NCI-H82 treated with DMSO at 0.1 percent for 48 hours (cell line): ENCODE data around the gene TANC1.
A peak's percentile ranks its signal among the peaks of the same experiment; 100 is the strongest.

Experiments used
- DNase-seq: peaks from one replicate; lab custom pipeline; 2025; ENCODE audit not compliant: unreplicated experiment; lab: John Stamatoyannopoulos, UW

The TANC1 gene

DNA sequence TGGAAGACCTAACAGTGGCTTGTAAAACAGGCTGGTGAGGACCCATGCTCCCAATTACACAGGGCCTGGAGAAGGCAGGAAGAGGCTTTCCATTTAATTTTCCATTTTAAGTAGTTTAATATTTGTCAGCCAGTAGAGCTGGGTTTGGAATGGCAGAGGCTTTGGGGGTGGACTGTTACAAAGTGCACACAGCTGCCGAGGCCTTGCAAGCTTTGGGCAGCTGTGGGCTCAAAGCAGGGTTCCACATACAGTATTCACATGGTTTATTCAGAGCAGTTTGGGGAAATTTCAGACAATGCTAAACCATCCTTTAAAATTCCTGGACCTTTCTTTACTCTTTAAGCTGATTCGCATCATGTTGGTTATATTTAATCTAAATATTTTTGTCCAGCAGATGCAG lies 185.5 kb downstream of the TANC1 start:
- no peak for DNase-seq

DNA sequence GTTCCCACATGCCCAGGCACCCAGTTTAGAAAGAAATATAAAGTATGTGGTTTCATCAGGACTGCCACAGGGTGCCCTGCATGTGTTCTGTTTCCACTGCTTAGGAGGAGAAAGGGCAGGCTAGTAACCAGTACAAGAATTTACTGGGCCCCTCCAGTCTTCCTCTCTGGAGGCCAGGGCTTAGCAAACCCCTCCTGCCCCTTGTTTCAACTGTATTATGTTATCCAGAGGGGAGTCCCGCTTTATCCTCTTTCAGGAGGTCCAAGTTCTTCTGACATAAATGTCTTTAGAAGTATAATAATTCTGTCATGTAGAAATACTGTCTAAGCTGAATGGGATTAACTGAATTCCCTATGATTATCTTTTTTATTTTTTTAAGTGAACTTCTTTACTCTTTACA lies 185.9 kb downstream of the TANC1 start:
- DNase-seq: no peak

DNA sequence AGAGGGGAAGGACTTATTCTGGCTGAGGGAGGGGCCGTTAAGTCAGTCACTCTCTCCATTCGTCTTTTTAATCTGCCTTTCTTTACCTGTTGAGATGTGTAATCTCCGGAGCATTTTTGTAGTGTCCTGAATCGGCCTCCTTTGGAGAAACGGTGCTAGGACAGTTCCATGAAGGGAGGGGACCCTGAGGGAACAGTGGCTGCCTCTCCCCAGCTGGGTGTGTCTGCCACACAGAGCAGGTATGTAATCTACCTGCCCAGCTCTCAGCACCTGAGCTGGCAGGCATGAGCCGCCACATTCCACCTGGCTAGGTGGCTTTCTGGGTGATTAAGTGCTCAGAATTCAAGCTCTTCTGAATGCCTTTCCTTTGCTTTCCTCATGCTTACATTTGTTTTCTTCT lies 186.9 kb downstream of the TANC1 start:
- no peak for DNase-seq

DNA sequence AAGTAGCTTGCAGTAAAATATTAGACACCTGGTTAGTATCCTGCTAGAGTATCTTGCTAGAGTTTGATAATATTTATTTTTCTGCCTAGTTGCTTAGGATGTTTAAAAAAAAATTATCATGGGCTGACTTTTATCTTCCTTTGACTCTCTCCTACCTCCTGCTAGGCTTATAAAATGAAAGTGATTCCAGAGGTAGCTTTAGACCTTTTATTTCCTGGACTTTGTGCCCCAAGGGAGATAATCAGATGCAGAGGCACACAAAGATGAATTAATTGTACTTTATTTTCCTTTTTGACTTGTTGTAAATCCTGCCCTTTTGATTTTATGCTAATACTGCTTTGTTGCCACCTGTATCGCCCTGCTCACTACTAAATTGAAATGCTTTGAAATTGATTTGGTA lies 187.4 kb downstream of the TANC1 start:
- no peak for DNase-seq

DNA sequence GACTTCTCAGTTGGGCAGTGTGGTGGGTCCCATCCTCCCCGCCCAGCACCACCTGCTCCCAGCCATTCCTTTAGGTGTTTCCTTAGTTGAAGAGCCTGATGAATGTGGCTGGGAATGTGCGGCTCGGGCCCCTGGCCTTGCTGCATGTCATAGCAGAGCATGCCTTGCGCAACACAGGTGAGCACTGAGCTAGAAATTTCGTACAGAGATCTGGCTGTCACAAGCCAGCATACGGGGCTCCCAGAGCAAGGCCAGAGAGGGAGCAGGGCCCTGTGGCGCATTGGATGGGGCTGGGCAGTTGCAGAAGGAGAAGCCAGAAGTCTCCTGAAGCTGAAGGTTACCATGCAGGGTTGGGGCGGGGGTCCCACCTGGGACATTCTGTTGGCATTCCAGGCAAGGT lies 188.4 kb downstream of the TANC1 start:
- no peak for DNase-seq

DNA sequence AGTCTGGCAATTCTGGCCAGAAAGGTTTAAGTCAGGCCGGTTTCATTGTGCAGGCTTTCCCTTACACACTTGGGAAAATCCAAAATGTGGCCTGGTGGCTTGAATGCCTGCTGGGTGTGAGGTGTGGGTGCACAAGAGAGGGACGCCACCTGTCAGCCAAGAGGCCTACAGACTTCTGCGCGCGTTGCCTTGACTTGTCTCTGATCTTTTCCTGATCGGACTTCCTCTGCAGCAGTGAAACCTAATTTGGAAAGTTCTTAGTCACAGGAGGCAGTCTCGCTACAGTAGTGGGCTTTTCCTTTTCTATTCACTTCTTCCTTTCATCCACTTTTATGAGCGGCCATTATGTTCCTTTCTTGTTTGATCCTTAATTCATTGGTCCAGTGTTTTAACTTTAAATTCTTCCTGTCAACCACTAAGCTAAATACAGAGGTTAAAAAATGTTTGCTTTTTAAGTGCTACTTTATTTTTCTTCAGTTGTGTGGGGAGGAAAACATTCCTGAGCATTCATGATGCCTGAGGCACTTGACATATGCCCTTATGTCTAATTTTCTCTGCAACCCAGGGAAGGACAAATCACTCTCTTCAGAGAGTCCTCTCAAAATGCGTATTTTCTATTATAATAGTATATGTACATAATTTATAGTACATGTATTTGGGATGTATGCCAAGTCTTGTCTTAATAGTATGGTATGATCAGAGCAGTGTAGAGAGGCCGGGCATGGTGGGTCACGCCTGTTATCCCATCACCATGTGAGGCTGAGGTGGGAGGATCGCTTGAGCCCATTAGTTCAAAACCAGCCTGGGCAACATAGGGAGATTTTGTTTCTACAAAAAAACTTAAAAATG lies 189.1 kb downstream of the TANC1 start:
- DNase-seq: no peak

DNA sequence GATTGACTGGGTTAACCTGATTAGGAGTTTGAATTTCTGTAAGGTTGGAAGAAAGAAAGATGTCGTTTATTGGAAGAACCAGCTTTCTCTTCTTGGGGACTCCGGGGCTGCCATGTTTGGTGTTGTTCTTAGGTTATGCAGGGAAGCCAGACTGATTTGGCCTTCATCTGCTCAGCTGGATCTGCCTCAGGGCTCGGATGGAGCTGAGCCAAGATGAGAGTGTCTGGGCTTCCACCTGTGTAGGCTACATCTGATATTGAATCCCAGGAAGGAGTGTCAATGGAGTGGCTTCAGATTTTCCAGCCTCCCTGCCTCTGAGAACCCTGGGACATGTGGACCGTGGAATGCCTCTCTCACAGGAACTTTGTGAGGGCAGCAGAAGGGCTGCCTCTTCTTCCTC lies 192.0 kb downstream of the TANC1 start:
- DNase-seq: no peak

DNA sequence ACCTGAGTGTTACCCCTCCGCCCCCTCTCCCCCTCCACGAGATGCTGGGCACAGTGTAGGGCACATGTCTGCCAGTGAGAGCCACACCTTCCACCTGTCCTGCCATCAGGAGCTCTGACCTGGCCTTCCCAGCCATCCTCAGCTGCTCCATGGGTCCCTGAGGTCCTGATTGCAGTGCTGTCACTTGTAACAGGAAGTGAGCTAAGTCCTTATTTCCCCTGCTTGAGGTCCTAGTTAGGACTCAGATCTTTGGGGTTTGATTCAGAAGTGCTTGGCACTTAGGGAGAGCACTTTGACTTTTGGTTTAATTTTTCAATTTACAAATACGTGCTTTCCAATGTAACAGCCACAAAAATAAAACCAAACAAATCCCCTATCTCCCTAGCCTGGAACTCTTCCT lies 192.5 kb downstream of the TANC1 start:
- no peak for DNase-seq

DNA sequence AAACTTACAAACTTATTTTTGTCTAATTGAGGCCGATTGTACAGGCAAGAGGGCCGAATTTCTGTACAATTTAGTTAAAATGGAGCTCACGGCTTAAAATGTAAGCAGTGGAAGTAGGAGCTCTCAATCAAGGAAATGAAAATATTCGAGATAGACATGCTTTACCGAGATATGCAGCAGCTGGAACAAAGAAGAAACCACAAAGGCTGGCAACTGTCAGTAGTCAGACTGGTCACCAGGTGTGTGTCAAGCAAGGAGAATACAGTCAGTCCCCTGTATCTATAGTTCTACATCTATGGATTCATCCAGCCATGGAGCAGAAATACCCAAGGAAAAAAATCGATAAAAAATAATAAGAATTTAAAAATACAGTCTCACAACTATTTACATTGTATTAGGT lies 195.5 kb downstream of the TANC1 start:
- DNase-seq: no peak

DNA sequence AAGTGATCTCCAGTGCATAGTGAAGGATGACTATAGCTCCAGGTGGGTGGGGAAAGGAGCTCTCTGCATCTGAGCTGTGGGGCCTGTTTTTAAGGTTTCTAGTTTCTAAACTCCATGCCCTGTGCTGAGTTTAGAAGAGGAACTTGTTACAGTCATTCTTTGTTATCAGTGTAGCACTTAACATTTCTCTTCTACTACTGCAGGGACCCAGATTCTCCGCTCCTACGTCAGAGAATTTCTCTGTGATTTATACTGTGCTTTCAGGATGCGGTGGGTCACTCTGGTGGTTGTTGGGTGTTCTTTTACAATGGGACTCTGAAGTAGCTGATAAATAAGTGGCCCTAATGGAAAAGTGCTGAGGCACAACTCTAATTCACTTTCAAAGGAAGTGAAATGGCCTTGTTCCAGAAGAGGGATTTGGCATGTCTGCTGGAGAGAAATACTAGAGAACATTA lies 196.0 kb downstream of the TANC1 start:
- DNase-seq: no peak

DNA sequence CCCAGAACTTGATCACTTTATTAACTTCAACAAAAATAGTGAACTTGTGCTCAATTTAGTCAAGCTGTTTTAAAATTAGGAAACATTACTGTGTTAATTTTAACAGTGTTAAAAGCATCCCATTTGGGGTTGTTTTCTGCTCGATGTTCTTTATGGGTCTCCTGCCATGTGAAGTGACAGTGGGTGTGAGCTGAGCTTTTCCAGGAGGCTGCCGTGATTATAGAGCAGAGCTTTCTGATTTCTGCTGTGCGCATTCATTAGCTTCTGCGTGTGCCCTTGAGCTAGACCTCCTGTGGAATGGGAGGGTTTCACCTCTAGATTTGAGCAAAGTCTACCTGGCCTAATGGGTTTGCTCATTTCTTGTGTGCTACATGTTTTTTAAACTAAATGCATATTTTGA lies 196.6 kb downstream of the TANC1 start:
- no peak for DNase-seq

DNA sequence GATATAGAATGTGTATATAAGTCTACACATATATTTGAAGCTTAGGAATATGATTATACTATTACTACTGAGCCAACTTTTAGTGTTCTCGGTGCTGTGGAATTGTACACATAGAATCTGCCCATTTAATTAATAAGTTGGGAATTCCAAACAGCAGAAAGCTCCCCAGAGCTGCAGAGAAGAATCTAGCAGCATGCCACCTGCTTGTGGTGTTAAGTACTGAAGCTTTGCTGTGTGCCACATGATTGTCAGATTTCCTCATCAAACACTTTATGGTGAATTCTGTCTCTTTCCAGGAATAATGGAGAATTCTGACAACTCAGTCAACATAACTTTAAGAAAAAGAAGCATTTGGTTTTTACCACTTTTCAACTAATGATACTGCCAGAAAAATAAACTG lies 200.3 kb downstream of the TANC1 start:
- no peak for DNase-seq

DNA sequence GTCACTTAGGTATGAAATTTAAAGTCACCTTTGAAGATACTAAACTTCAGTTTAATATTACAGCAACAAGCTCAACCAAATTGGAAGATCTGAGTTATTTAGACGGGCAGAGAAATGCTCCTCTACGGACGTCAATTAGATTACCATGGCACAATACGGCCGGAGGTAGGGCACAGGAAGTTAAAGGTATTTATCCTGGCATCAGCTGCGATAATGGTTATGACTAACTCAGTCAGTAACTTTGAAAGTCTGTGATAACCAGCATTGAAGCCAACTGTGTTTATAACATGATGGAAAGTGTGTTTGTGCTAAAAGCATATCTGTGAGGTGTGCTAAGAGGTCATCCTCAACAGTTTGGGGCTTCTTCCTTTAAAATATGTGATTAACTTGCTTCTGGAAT lies 200.7 kb downstream of the TANC1 start:
- DNase-seq: no peak

DNA sequence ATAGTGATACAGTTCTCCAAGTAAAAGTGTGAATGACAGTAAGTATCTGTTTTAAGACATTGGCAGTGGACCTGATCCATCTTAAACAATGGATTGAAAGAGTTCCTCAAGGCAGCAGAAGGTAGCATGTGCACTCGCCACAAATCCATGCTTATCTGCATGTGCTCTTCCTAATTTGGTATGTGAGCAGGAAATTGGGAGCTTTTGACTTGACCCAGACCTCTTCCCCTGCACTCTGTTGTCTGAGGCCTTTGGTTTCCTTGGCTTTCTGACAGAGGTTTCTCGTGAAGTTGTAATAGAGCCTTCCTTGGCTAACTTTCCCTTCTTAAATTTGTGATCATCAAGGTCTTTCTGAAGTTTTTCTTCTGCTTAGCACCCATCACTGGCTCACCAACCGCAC lies 204.0 kb downstream of the TANC1 start:
- no peak for DNase-seq

DNA sequence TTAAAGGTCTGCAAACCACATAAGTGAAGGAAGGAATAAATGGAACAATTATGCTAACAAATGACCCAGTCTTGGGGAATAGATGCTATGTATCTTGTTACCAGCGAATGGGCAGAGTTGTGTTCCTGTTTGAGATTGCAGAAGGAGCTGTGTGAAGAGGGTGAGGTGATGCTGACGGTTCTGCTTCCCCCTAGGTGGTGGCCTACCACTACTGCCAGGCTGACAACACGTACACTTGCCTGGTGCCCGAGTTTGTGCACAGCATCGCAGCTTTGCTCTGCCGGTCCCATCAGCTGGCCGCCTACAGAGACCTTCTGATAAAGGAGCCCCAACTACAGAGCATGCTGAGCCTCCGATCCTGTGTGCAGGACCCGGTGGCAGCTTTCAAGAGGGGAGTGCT lies 206.3 kb downstream of the TANC1 start:
- DNase-seq: no peak

DNA sequence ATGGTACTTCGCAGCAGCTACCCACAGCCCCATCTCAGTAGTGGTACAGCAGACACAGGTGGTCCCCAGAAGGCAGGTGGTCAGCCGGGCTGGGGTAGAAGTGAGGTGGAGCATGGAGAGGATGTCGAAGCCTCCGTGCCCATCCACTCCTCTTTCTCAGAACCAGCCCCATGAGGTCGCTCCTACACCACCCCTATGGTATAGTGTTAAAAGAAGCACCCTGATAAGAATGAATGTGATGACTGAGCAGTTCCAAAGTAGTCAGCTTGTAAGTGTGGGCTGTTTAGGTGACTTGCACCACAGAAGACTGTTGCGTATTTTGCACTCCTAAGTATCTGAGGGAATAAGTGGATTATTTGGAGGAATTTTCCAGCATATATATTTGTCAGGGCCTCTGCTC lies 206.7 kb downstream of the TANC1 start:
- DNase-seq: no peak

DNA sequence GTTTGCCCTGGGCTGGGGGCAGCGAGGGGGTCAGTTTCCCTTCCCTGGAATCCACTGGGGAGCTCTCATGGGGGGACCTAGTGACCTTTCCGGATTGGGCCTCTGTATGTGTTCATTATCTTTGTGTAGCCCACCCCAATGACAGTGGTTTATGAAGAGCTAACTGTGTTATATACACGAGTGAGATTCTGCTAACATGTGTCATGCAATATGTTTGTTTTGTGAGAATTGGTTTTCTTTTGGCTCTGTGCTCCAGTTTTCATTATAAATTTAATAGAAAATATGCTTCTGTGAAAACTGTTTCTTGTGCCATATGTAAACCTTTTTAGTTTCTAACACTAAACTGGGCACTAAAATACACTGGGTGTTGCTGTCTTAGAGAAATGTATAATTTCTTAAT lies 207.5 kb downstream of the TANC1 start:
- DNase-seq: no peak

DNA sequence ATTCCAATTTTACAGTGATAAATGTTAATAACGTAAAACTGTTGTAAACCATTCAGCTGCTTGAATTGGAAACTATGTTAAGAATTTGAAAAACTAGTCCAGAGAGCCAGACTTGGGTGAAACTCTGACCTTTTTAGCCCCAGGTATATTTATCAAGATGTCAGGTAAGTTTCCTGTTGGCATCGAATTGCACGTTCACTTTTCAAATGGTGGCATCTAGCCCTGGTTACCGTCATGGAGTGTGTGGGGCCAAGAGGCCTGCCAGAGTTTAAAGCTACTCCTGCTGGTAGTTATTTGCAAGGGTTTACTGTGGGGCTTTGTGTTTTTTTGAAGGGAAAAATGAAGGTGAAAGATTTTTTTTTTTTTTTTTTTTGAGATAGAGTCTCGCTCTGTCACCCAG lies 208.1 kb downstream of the TANC1 start:
- DNase-seq: no peak

DNA sequence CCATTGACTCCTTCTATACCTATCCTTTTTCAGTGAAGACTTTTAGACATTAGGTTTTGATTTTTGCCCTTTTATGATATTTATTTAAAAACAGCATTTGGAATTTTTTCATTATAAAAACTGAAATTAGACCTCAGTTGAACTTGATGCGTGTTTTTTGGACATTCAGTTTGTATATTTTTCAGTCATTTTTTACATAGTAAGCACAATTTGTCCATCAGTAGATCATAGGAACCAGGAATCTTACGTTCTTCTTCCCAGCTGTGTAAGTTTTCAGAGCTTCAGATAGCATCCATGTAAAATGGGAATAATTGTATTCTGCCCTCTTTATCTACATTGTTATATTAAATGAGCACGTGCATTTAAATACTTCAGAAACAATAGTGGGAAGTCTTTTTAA lies 208.9 kb downstream of the TANC1 start:
- DNase-seq: no peak

DNA sequence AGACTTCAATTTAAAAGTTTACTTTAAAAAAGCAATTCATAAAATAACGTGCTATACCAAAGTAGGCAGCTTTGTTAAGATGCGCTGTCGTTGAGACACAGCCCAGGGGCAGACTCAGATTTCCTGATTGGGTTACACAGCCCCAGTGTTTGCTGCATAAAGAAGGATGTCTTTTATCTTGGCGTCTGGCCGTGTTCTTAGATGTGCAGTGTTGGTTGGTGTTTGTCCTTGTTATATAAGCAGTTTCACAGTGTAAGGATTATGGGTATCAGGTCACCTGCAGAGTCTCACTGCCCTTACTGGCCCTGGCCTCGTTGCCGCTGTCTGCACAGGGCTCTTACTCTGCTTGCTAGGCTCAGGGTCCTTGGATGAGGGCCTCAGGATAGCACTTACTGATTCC lies 209.5 kb downstream of the TANC1 start:
- DNase-seq: peak; percentile 19

DNA sequence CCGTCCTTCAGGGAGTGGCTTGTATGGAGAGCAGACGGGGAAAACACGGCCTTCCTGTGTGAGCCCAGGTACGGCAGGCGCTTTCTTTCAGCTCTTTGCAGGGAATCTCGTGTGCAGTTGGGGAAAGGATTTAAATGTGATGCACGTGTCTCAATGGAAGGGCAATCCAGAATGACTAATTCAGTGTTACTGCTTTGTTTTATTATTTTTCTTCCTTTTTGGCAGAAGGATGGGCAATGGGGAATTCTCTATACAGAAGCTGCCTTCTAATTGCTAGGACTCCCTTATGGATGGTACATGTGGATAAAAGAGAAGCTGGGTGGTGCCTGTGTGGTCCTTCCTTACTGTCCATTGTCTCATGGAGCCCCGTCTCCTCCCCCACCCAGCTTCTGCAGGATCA lies 210.7 kb downstream of the TANC1 start:
- no peak for DNase-seq

DNA sequence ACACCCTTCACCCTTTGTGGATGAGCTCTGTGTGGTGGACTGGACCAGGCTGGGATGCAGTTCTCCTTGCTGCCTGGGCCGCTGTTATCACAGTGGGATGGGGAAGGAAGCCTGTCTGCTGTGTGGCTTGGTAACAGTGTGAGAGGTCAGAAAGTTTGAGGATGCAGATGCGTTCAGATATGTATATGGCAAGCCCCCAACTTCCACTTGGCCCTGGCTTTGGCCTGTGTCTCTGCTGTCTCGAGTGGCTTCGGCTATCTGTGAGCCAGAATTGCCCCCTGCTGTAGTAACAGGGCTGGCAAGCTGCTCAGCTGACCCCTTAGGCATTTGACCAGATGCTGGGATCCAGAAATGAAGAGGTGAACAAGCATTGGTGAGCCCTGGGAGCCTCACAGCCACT lies 211.3 kb downstream of the TANC1 start:
- no peak for DNase-seq

DNA sequence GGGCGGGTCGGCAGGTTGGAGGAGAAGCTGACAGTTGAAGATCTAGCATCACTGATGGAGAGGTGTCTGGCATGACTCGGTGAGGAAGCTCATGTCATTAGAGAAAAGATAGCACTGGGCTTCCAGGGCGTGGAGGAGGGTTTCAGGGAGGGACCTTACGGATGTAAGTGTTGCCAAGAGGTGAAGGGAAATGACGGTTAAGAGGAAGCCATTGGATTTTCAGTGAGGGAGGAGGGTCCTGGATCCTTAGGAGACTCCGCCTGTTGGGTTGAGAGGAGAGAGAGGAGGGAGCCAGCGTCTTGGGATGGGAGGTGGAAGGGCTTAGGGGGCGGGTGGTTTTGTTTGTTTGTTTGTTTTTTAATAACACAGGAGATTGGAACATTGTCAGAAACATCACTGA lies 214.9 kb downstream of the TANC1 start:
- DNase-seq: no peak
